Fibroblast of villous mesenchyme (primary cell): ENCODE results near the gene NEK9. TPM values are rescaled to one million over a fixed set of nuclear protein-coding genes. Genes with fewer than 3 reads are reported as not detected.

Source experiments
- DNase-seq: peaks from one replicate; pipeline ENCODE4 v3.0.0-alpha.2; 2010; ENCODE audit warnings: low read depth
- H3K4me3 ChIP-seq: 2 replicates; pipeline ENCODE4 v1.5.1; 2011; ENCODE audit warnings: low read depth, mild to moderate bottlenecking, low read length
- CTCF ChIP-seq: IDR thresholded peaks from 2 replicates; pipeline ENCODE4 v1.5.1; 2012; ENCODE audit warnings: low read depth, mild to moderate bottlenecking, low read length; ENCODE audit not compliant: insufficient read depth
- total RNA-seq: library from RNA; depleted of rRNA; stranded (reverse); fragments of >200 nt; gene quantifications from 2 replicates; pipeline ENCODE4 v1.2.3, GENCODE V29; 2012

NEK9 gene
- total RNA-seq, 1 donor: 32.0 TPM

DNA sequence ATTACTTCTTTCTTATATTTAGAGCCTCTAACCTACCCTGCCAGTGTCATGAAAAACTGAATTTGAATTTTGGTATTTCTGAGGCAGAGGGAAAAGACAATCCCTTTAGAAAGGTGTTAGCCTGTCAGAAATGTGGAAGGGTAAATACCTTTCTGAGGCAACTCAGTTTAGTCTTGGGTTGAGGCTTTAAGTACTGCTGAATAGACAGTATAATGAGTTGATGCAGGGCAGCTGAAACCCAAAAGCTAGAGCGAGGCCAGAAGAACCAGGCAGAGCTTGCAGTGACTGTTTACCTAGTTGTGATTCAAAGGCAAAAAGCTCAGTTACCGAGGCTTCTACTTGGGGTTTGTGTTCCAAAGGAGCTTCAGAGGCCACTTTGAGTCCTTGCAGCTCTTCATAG lies 38.7 kb downstream of the NEK9 start:
- no peak for DNase-seq
- TF ChIP-seq CTCF: no peak
- no peak overlapping the region for H3K4me3 ChIP-seq

DNA sequence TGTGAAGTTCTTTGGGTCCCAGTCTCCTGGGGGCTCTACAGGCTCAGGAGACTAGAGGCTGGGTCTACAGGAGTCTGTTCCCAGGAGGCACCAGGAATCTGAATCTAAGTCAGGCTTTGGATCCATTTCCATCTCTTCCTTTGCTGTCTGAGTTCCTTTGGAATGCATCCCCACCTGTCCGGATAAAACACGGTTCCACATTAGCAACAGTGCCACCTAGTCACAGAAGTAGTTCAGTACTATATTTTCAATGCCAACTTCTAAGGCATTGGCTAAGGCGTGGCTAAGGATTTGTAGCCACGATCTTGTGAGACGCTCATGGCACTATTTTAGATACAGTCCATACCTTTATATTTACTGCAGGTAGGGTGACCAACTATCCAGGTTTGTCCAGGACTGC lies 42.3 kb downstream of the NEK9 start:
- DNase-seq: no peak
- no peak for TF ChIP-seq CTCF

DNA sequence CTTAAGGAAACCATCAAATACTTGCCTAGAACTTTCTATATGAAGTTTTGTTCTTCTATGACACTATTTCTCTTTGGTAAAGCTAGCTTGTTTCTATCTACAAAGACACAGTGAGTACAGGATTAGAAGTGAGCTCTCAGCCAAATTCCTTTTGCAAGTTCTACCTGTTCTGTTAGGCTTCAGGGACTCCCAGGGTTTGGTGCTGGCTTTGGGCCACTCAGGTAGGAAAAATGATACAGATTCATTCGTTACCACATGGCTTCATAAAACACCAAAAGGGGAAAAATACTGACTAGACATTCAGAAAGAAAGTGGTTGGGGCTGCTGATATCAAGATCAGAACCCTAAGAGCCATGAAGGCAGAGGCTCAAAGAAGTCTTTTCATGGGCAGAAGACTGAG lies 43.6 kb downstream of the NEK9 start:
- TF ChIP-seq CTCF: no peak
- DNase-seq: no peak
- no peak overlapping the region for H3K4me3 ChIP-seq

More for the DNA sequence above, 42.3 kb downstream of the NEK9 start:
- H3K4me3 ChIP-seq: no peak overlapping the region

- no peak for TF ChIP-seq CTCF
- no peak for DNase-seq
- no peak overlapping the region for H3K4me3 ChIP-seq
Observed at GRCh38 chr14:75081660-75082229, 45.1 kb downstream of the NEK9 start.

GRCh38 chr14:75079521-75079920 lies 47.3 kb downstream of the NEK9 start:
- no peak for DNase-seq
- no peak for TF ChIP-seq CTCF
- no peak overlapping the region for H3K4me3 ChIP-seq

GRCh38 chr14:75077794-75078193 lies 49.1 kb downstream of the NEK9 start:
- TF ChIP-seq CTCF: no peak
- no peak for DNase-seq
- no peak overlapping the region for H3K4me3 ChIP-seq

DNA sequence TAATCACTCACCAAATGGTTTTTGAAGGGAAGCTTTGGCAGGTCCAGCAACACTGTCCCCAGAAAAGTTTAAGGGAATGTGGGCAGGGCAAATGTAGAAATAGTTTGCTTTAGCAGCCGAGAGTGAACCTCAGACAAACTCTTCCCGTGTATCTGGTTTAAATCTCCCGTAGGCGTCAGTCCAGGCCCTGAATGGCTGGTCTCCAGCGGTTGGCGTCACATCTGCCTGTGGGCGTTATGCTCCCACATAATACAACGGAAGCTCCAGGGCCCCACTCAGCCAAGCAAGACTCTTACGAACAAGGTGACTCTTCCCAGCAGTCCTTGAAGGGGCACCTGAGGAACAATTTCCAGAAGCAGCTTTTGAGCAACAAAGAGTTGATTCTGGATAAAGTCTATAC lies 56.5 kb downstream of the NEK9 start:
- peak; percentile 54 for DNase-seq
- no peak overlapping the region for H3K4me3 ChIP-seq
- no peak for TF ChIP-seq CTCF
